NCI-H510A treated with DMSO at 0.1 percent for 48 hours (cell line): ENCODE measurements around the gene EPX.

ENCODE experiments used
- DNase-seq: peaks from one replicate; lab custom pipeline; 2025; lab: John Stamatoyannopoulos, UW

EPX gene

GRCh38 chr17:58186591-58186990 lies 5.9 kb upstream of the EPX start:
- no peak for DNase-seq

DNA sequence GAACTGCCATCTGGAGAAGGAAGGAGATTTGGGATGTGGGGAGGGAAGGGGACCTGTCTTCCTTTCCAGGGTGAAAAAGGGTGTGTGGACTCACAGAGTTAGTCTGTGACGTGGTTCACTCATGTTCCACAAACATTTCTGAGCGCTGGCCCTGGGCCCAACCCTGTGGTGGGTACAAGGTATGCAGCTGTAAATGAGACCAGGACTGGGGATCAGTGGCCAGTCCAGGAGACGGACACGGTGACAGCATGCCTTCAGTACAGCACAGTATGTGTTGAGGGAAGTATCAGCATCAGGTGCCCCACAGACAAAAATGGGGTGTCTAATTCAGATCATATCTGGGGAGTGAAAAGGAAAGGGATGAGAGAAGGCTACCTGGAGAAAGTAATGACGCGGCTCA lies 5.5 kb upstream of the EPX start:
- no peak for DNase-seq

GRCh38 chr17:58187675-58188074 lies 4.9 kb upstream of the EPX start:
- no peak for DNase-seq

GRCh38 chr17:58189436-58190146 lies 2.9 kb upstream of the EPX start:
- DNase-seq, result no peak

DNA sequence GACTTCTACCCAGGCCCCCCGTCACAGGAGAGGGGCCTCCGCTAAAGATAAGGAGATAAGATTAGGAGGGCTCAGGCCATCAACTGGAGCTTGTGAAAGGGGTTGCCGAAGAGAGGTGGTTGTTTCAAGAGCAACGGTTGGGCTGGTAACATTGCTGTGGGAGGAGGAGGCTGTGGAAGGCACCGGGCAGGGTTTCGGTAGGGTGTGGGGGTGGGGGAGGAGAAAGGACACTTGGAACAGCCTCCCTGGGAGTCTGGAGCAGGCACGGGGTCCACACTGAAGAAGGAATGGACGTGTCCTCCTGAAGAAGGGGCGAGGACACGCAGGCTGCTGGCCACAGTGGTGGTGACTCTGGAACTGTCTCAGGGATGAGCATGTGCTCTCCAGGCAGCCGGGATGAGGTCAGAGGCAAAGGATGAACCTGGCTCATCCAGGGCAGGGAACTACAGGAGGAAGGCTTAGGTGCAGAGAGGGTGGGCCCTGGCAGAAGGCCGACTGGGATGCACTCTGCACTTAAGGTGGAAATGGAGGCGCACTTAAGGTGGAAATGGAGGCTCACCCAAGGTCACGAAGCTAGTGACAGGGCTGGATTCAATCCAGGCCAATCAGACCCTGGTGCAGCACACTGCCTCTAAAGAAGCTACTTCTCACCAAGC lies 1.2 kb upstream of the EPX start:
- DNase-seq, result no peak

- DNase-seq, result no peak
These were observed 1.2 kb downstream of the EPX start for GRCh38 chr17:58193641-58194255.

DNA sequence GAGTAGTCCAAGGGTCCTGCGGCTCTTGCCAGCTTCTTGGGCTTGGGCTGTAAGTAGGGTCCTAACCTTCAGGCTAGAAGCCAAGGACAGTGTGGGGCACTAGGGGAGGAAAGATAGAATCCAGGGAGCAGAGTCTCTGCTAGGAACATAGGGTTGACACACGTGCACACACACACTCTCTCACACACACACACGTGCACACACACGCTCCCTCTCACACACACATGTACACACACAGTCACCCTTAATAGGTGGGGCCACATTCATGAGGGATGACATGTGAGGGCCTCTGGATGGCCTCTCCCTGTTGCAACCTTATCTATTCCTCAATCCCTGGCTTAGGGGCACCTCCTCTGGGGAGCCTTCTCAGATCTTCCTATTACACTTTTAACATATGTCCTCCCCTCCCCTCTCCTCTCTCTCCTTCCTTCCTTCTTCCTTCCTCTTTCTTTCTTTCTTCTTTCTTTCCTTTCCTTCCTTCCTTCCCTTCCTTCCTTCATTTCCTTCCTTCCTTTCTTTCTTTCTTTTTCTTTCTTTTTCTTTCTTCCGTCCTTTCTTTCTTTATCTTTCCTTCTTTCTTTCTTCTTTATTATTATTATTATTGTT lies 3.1 kb downstream of the EPX start:
- DNase-seq, result no peak

GRCh38 chr17:58196610-58197009 lies 4.1 kb downstream of the EPX start:
- DNase-seq, result no peak

DNA sequence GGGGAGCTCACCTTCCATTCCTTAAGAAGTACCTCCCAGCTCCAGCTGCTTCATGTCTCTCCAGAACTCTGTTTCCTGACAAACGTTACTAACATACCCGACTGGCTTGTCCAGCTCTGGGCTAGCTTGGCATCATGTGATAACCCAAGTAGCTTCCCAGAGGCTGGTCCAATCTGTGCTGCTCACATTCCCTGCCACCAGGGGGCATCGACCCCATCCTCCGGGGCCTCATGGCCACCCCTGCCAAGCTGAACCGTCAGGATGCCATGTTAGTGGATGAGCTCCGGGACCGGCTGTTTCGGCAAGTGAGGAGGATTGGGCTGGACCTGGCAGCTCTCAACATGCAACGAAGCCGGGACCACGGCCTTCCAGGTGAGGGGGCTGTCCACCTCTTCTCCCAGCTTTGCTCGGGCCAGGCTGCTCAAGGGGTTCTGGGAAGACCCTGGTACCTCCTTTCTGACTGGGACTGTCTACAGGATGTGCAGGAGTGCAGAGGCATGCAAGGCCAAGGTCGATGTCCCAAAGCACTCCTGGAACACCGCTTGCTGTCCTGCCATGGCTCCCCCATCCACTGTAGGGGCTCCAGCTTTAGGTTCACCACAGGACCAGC lies 7.6 kb downstream of the EPX start:
- DNase-seq, result peak; percentile 79

DNA sequence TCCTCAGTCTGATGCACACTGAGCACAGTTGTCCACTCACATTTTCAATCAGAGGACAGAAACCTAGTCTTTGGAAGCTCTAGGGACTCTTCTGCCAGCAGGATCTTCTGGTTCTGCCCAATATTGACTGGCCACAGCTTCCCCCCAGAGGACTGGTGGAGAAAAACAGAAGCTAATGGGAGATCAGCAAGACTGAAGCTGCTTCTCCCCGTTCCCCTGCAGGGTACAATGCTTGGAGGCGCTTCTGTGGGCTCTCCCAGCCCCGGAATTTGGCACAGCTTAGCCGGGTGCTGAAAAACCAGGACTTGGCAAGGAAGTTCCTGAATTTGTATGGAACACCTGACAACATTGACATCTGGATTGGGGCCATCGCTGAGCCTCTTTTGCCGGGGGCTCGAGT lies 10.3 kb downstream of the EPX start:
- DNase-seq, result no peak

DNA sequence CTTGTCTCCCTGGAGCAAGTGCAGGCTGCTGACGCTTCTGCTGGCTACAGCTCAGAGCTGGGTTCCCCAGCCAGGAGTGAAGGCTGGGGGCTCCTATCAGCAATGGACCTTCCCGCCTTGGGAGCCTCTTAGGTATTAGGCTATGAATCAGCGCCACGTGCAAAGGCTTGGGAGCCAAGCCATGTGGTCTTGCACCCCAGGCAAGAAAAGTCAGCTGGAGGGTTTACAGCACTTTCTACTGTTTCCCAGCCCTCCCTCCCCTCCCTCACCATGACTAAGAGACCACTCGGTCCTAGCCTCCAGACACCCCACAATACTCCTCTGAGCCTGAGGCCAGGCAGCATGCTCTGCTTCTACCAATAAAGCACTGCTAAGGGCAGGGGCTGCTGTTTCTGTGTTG lies 12.3 kb downstream of the EPX start:
- DNase-seq, result no peak

GRCh38 chr17:58205936-58206335 lies 13.4 kb downstream of the EPX start:
- no peak for DNase-seq

DNA sequence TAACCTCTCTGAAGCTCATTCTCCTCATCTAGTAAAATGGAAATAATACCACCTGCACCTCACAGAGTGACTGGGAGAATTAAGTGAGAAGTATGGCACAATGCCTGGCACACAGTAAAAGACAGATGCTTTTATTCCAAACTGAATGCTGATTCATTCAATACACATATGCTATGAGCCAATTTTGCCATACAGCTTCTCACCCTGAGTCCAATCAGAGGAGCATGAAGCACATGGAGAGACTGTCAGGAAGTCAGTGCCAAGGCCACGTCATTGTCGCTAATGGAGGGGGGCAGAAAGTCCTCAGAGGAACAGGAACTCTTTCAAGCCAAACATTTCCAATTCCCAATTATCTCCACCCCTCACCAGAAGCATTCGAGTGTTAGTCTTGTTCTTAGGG lies 14.9 kb downstream of the EPX start:
- no peak for DNase-seq

DNA sequence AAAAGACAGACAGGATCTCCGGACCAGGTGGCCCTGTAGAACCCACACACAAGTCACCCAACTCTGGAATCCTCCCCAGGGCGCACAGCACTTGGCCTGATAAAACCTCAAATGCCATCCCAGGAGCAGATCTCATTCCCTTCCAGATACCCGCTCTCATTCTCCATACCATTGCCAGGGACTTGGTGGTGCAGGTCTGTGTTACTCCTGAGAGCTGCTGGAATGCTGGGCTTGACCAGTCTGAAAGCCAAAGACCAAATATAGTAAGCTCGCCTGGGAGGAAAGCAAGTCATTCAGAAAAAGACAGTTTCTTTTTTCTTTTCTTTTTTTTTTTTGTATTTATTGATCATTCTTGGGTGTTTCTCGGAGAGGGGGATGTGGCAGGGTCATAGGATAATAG lies 15.8 kb downstream of the EPX start:
- no peak for DNase-seq

- no peak for DNase-seq
These were observed 18.4 kb downstream of the EPX start for GRCh38 chr17:58210922-58211321.

GRCh38 chr17:58215685-58216084 lies 23.2 kb downstream of the EPX start:
- DNase-seq, result no peak

- DNase-seq, result no peak
These were observed 25.2 kb downstream of the EPX start for GRCh38 chr17:58217766-58218165.

GRCh38 chr17:58219007-58219788 lies 26.7 kb downstream of the EPX start, which contains the start of gene MKS1:
TSS of gene MKS1 (minus strand) at chr17:58219255. CDS start at chr17:58219230, 25 bp downstream.
- peak; percentile 97 for DNase-seq

GRCh38 chr17:58219789-58220183 lies 27.3 kb downstream of the EPX start:
- DNase-seq, result no peak

DNA sequence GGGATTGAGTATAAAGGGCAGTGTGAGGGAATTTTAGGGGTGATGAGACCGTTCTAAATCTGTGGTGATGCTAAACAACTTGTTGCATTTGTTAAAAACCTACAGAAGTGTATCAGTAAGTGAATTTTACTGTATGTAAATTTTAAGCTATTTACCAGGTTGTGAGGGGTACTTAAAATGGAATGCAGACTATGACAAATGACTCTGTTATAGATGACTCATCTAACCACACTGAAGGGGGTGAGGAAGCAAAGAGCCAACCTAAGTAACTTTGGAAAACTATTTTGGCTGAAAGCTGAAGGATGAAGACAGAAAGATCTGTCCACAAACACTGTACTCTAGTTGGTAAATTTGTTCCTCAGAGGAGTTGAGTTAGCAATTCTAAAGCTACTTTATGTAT lies 31.8 kb downstream of the EPX start:
- DNase-seq, result no peak

DNA sequence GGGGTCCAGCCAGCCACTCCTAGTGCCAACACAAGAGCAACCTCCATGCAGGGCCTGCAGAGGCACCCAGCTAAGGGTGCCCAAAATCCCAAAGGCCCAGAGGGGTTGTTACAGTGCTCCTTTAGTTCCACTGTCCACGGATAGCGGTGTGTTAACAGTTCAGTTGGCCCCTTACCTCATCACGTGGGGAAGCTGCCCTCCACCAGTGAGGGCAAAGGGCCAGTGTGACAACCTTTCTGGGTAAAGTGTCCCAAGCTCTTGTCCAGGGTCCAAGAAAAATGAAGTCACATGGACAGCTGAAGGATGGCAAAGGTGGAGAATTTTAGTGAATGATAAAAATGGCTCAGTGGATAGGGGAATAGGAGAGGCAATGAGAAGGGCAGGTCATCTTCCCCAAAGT lies 35.2 kb downstream of the EPX start:
- no peak for DNase-seq

- DNase-seq, result no peak
These were observed 36.2 kb downstream of the EPX start for GRCh38 chr17:58228679-58229078.
